KMS-11 (cell line): ENCODE measurements around the gene NTSR2.

Source experiments
- H2AFZ ChIP-seq: fragments of 200-600 bp; sonication (generic); 2 replicates; pipeline ENCODE4 v1.6.1; 2016; ENCODE audit warnings: antibody characterized with exemption, mixed run types, low read depth
- H3K27ac ChIP-seq: fragments of 200-600 bp; sonication (generic); 2 replicates; pipeline ENCODE4 v1.6.1; 2016; ENCODE audit warnings: mild to moderate bottlenecking, mixed run types
- H3K27me3 ChIP-seq: fragments of 200-600 bp; sonication (generic); 2 replicates; pipeline ENCODE4 v1.6.1; 2017; ENCODE audit warnings: mild to moderate bottlenecking, low read depth, mixed run types, moderate library complexity; ENCODE audit not compliant: insufficient read depth
- H3K36me3 ChIP-seq: fragments of 200-600 bp; sonication (generic); 2 replicates; pipeline ENCODE4 v1.6.1; 2017; ENCODE audit warnings: mild to moderate bottlenecking, mixed run types; ENCODE audit not compliant: insufficient read depth
- H3K4me1 ChIP-seq: fragments of 200-600 bp; sonication (generic); 2 replicates; pipeline ENCODE4 v1.6.1; 2016; ENCODE audit warnings: mild to moderate bottlenecking, low read depth, mixed run types; ENCODE audit not compliant: poor library complexity, severe bottlenecking
- H3K4me2 ChIP-seq: fragments of 200-600 bp; sonication (generic); 2 replicates; pipeline ENCODE4 v1.7.0; 2016; ENCODE audit warnings: mild to moderate bottlenecking, mixed run types
- H3K4me3 ChIP-seq: fragments of 200-600 bp; sonication (generic); IDR thresholded peaks from 2 replicates; pipeline ENCODE4 v1.6.1; 2017; ENCODE audit warnings: low read depth, low read length, mixed read lengths; ENCODE audit not compliant: insufficient read depth
- H3K79me2 ChIP-seq: fragments of 200-600 bp; sonication (generic); 2 replicates; pipeline ENCODE4 v1.6.1; 2016; ENCODE audit warnings: low read depth, mixed run types; ENCODE audit not compliant: insufficient read depth
- H3K9ac ChIP-seq: fragments of 200-600 bp; sonication (generic); 2 replicates; pipeline ENCODE4 v1.6.1; 2016; ENCODE audit warnings: mild to moderate bottlenecking, mixed run types
- H4K20me1 ChIP-seq: fragments of 200-600 bp; sonication (generic); 2 replicates; pipeline ENCODE4 v1.6.1; 2016; ENCODE audit warnings: mild to moderate bottlenecking, mixed run types; ENCODE audit not compliant: insufficient read depth
- CTCF ChIP-seq: fragments of 200-600 bp; sonication (generic); conservative IDR thresholded peaks from 2 replicates; pipeline ENCODE4 v1.6.1; 2017; ENCODE audit warnings: low read depth, mild to moderate bottlenecking, antibody characterized with exemption, low read length, moderate library complexity, mixed read lengths

Gene NTSR2

DNA sequence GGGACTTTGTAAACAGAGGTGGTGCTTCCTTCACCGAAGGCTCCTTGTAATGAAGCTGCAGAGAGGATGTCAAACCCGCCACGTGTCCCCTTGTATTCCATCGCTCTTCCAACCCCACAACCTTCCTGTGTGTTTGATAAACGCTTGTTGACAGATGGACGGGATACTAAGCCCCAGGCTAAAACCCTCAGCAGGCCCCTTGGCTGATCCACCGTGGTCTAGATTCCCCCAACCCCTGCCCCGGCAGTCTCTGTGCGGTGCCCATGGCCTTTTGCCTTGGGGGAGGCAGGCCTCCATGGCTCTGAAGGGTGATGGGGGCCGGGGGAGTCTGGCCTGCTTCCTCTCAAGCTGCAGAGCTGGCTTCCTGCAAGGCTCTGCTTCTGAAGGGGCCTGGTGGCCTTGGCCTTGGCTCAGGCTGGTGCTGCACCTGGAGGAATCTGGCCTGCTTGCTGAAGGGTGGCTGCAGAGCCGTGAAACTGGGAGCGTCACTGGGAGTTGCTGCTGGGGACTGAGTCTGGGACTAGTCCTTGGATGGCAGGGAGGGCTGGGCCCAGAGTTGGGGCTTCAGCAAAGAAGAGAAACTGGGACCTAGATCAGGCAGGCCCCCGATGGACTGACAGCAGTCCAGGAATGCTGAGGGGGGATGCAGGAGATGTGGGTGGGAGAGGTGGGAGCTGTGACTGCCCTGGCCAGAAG is 9.6 kb upstream of the NTSR2 start:
- no peak overlapping the region for H3K9ac ChIP-seq
- peaks cover 5% of the 10 kb centered on the region for H3K4me1 ChIP-seq
- H2AFZ ChIP-seq, result no peak overlapping the region
- H4K20me1 ChIP-seq, result no peaks in the 10 kb centered on the region
- H3K79me2 ChIP-seq, result no peaks in the 10 kb centered on the region
- no peaks in the 10 kb centered on the region for H3K36me3 ChIP-seq
- no peak for TF ChIP-seq CTCF
- H3K27ac ChIP-seq, result no peak overlapping the region
- no peak overlapping the region for H3K4me2 ChIP-seq
- no peaks in the 10 kb centered on the region for H3K27me3 ChIP-seq
- H3K4me3 ChIP-seq, result no peak overlapping the region

DNA sequence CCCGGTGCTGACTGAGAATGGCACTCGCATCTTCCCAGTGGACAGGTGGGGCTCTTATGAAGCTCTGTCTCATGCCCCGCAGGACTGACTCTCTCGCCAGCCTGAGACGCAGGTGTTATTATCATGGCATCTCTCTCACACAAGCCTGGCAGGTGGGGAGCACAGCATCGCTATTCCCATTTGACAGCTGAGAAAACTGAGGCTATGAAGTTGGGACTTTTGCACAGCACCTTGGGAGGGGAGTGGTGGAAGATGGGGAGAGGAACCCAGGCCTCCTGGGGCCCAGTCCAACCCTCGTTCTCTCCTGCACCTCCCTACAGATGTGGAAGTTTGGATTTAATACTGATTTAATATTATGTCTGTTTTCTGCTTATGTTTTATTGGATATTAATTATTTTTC is 9.0 kb upstream of the NTSR2 start:
- no peak for TF ChIP-seq CTCF
- Histone ChIP-seq H4K20me1 (no peaks in the 10 kb centered on the region), H2AFZ (no peak overlapping the region), H3K36me3 (no peaks in the 10 kb centered on the region), H3K79me2 (no peaks in the 10 kb centered on the region), H3K4me2 (no peak overlapping the region), H3K9ac (no peak overlapping the region), H3K27ac (no peak overlapping the region), H3K27me3 (no peaks in the 10 kb centered on the region), H3K4me3 (no peak overlapping the region), H3K4me1 (peaks cover 5% of the 10 kb centered on the region)

- Histone ChIP-seq H3K79me2 (no peaks in the 10 kb centered on the region), H3K4me3 (no peak overlapping the region), H3K9ac (no peak overlapping the region), H3K27me3 (no peaks in the 10 kb centered on the region), H3K27ac (no peak overlapping the region), H3K4me1 (peaks cover 10% of the 10 kb centered on the region), H3K36me3 (no peaks in the 10 kb centered on the region), H2AFZ (no peak overlapping the region), H4K20me1 (no peaks in the 10 kb centered on the region), H3K4me2 (no peak overlapping the region)
- no peak for TF ChIP-seq CTCF
Observed at GRCh38 chr2:11678306-11678960, 8.4 kb upstream of the NTSR2 start.

DNA sequence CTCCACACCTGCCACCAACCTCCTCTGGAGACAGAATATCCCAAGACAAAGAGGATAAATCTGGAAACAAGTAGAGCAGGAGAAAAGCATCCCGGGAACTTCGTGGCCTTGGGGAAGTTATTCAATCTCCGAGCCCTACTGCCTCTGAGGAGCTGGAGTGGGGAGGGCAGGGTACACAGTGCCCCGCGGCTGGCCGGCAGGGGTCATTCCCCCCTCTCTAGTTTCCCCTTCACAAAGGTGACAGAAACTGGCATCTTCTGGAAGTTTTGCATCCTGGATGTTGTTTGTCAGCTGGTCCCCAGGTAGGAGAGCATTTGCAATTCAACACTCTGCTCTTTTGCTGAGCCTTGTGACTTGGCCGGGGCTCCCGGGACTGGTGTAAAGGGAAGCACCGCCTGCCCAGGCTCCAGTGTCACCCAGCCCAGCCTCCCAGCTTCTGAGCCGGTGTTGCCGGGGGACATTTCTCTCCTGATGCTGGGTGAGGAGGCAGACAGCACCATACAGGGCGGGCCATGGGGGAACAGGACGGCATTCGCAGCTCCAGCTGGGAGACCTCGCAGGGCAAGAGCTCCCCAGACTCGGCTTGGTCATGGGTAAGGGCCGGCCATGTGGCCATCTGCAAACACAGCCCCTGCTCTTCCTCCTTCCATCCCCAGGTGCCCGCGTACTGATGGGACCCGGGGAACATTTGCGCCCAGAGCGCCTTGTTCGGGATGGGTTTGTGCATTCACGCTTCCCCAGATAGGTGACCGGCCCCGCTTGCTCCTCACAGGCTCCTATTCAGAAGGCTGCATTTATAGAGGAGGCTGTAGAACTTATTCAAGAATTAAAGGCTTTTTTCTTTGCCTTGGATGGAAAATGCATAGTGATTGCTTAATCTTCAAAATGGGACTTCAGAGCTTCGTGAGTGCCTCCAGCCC is 7.4 kb upstream of the NTSR2 start:
- Histone ChIP-seq H3K9ac (no peak overlapping the region), H3K27ac (no peak overlapping the region), H3K4me2 (no peak overlapping the region), H4K20me1 (no peaks in the 10 kb centered on the region), H3K4me3 (no peak overlapping the region), H3K27me3 (no peaks in the 10 kb centered on the region), H3K79me2 (no peaks in the 10 kb centered on the region), H3K4me1 (peaks cover 17% of the 10 kb centered on the region), H3K36me3 (no peaks in the 10 kb centered on the region), H2AFZ (no peak overlapping the region)
- no peak for TF ChIP-seq CTCF
